IPS DF 4.7 (cell line): Measurements from ENCODE around the gene TTC9.

Experiments used
- DNase-seq: peaks from one replicate; pipeline ENCODE4 v3.0.0-alpha.2; 2013; ENCODE audit warnings: low spot score; ENCODE audit errors: extremely low read depth

TTC9 gene

GRCh38 chr14:70645892-70646291 lies 4.2 kb downstream of the TTC9 start:
- DNase-seq = no peak

GRCh38 chr14:70646705-70647104 lies 5.0 kb downstream of the TTC9 start:
- DNase-seq = no peak

- DNase-seq = no peak
Measured at GRCh38 chr14:70648346-70648745, 6.6 kb downstream of the TTC9 start.

GRCh38 chr14:70649803-70650202 lies 8.1 kb downstream of the TTC9 start:
- no peak for DNase-seq

- DNase-seq = no peak
Measured at GRCh38 chr14:70651522-70651921, 9.8 kb downstream of the TTC9 start.

- DNase-seq = no peak
Measured at GRCh38 chr14:70652871-70653270, 11.2 kb downstream of the TTC9 start.

GRCh38 chr14:70653662-70654061 lies 11.9 kb downstream of the TTC9 start:
- no peak for DNase-seq

GRCh38 chr14:70654632-70655031 lies 12.9 kb downstream of the TTC9 start:
- DNase-seq = no peak

GRCh38 chr14:70655110-70655826 lies 13.6 kb downstream of the TTC9 start:
- peak; percentile 80 for DNase-seq

GRCh38 chr14:70658899-70659298 lies 17.2 kb downstream of the TTC9 start:
- DNase-seq = no peak

- no peak for DNase-seq
Measured at GRCh38 chr14:70660967-70661893, 19.5 kb downstream of the TTC9 start.

GRCh38 chr14:70662080-70662479 lies 20.4 kb downstream of the TTC9 start:
- DNase-seq = no peak

- DNase-seq = no peak
Measured at GRCh38 chr14:70662816-70663215, 21.1 kb downstream of the TTC9 start.

GRCh38 chr14:70663707-70664179 lies 22.0 kb downstream of the TTC9 start:
- DNase-seq = no peak

- no peak for DNase-seq
Measured at GRCh38 chr14:70664698-70665447, 23.2 kb downstream of the TTC9 start.

GRCh38 chr14:70665448-70666360 lies 24.0 kb downstream of the TTC9 start:
- no peak for DNase-seq

GRCh38 chr14:70666361-70666686 lies 24.6 kb downstream of the TTC9 start:
- DNase-seq = no peak

GRCh38 chr14:70670992-70671651 lies 29.4 kb downstream of the TTC9 start:
- DNase-seq = no peak

GRCh38 chr14:70671652-70672644 lies 30.2 kb downstream of the TTC9 start:
- DNase-seq = no peak
